Measurements from ENCODE around the gene WDR1. TPM values are rescaled to one million over a fixed set of nuclear protein-coding genes. Genes with fewer than 3 reads are reported as not detected.

Gene WDR1
- polyA plus RNA-seq, 1 of the 3 experiments (the other 2 are of a cell fraction), result 310 TPM

GRCh38 chr4:10153161-10153560 lies 36.6 kb upstream of the WDR1 start:
- DNase-seq, result no peak
- TF ChIP-seq FOSL2 (IDR thresholded peaks at IDR 0.05; ENCODE audit: borderline replicate concordance, low read depth) (no peak), NFIC (IDR thresholded peaks at IDR 0.05; ENCODE audit: borderline replicate concordance) (no peak), REST (IDR thresholded peaks at IDR 0.05; ENCODE audit: low read depth, low read length) (no peak), ELF1 (IDR thresholded peaks at IDR 0.05) (no peak), RFX5 (IDR thresholded peaks at IDR 0.05; ENCODE audit: low read length) (no peak), PBX3 (IDR thresholded peaks at IDR 0.05) (no peak)
- 0% methylated on average over 1 of the region's 1 CpG for WGBS (ENCODE audit: low lambda C conversion rate)
- Histone ChIP-seq H2AFZ (ENCODE audit: low read depth) (no peak overlapping the region), H3K36me3 (replicated peaks in 1 of 2; ENCODE audit: control insufficient read depth in 1 of 2, insufficient read depth in 2 of 2, low read length in 1 of 2) (no peaks in the 10 kb centered on the region), H3K9ac (no peak overlapping the region), H3F3A (replicated peaks; ENCODE audit: insufficient read depth) (no peaks in the 10 kb centered on the region), H3K27me3 (ENCODE audit: insufficient read depth) (peaks cover 30% of the 10 kb centered on the region; the same call in 1 of the 2 replicates), H3K9me3 (no peaks in the 10 kb centered on the region), H3K4me2 (no peak overlapping the region), H3K27ac (ENCODE audit: low read depth in 2 of 2, low read length in 1 of 2) (no peak overlapping the region), H3K4me3 (ENCODE audit: low read depth in 2 of 2, low read length in 1 of 2) (no peak overlapping the region), H3K9me2 (no peaks in the 10 kb centered on the region), H4K20me1 (ENCODE audit: insufficient read depth) (no peaks in the 10 kb centered on the region), H3K4me1 (ENCODE audit: control insufficient read depth in 1 of 2, insufficient read depth in 2 of 2, low read depth in 1 of 2, low read length in 1 of 2) (no peaks in the 10 kb centered on the region; a peak in 1 of 4 replicates), H3K79me2 (ENCODE audit: insufficient read depth) (no peaks in the 10 kb centered on the region)
- ChIA-PET CTCF (no interaction called here), POLR2A (no interaction called here)

DNA sequence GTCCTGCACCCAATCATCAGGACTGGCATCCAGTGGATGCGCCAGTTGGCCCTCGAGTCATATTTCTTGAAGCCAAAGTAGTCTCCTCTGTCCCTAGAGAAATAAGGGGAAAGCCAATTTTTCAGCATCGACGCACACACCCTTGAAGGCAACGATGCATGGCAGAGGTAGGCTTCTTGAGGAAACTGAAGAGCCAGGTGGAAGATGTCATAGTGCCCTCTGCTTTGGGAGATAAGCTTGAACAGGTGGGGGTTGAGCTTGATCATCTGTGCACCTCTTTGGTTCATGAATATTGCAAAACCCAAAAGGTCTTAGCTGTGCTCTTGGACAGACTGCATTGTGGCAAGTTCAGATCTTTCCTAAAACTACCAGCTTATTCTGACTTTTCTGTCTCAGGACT lies 34.6 kb upstream of the WDR1 start:
- no peaks in the 10 kb centered on the region for H3K9me3 ChIP-seq
- no peak overlapping the region for H3K9ac ChIP-seq
- ChIA-PET CTCF (interaction anchor here (1.3 to 1.4 kb wide), 2 partner anchors 10 to 387 kb away, joined by 4 read pairs; no protein-coding TSS in a partner anchor), POLR2A (no interaction called here)
- no peak overlapping the region for H3K4me2 ChIP-seq
- H3K4me3 ChIP-seq (ENCODE audit: low read depth in 2 of 2, low read length in 1 of 2), result no peak overlapping the region
- H2AFZ ChIP-seq (ENCODE audit: low read depth), result no peak overlapping the region
- WGBS (ENCODE audit: low lambda C conversion rate), result 18% methylated on average over 5 of the region's 5 CpGs
- no peaks in the 10 kb centered on the region for H3F3A ChIP-seq (replicated peaks; ENCODE audit: insufficient read depth)
- no peaks in the 10 kb centered on the region for H3K4me1 ChIP-seq (ENCODE audit: control insufficient read depth in 1 of 2, insufficient read depth in 2 of 2, low read depth in 1 of 2, low read length in 1 of 2)
- no peak for DNase-seq
- H3K79me2 ChIP-seq (ENCODE audit: insufficient read depth), result no peaks in the 10 kb centered on the region
- H4K20me1 ChIP-seq (ENCODE audit: insufficient read depth), result no peaks in the 10 kb centered on the region
- peaks cover 21% of the 10 kb centered on the region; the same call in 1 of the 2 replicates for H3K27me3 ChIP-seq (ENCODE audit: insufficient read depth)
- H3K27ac ChIP-seq (ENCODE audit: low read depth in 2 of 2, low read length in 1 of 2), result no peak overlapping the region
- no peaks in the 10 kb centered on the region for H3K9me2 ChIP-seq
- TF ChIP-seq FOSL2 (IDR thresholded peaks at IDR 0.05; ENCODE audit: borderline replicate concordance, low read depth) (no peak), MEF2A (IDR thresholded peaks at IDR 0.05; ENCODE audit: borderline replicate concordance, low read depth) (no peak), NRF1 (IDR thresholded peaks at IDR 0.05; ENCODE audit: low read depth, low read length) (no peak), REST (IDR thresholded peaks at IDR 0.05; ENCODE audit: low read depth, low read length) (no peak), CTCF (IDR thresholded peaks at IDR 0.05) (no peak), ELF1 (IDR thresholded peaks at IDR 0.05) (no peak), ZBTB33 (IDR thresholded peaks at IDR 0.05; ENCODE audit: borderline replicate concordance, low read depth) (no peak), RFX5 (IDR thresholded peaks at IDR 0.05; ENCODE audit: low read length) (no peak), GATA2 (CRISPR knock-in tag; IDR thresholded peaks at IDR 0.05) (no peak)
- H3K36me3 ChIP-seq (replicated peaks in 1 of 2; ENCODE audit: control insufficient read depth in 1 of 2, insufficient read depth in 2 of 2, low read length in 1 of 2), result no peaks in the 10 kb centered on the region

Data from SK-N-SH (cell line).